HG02642 (cell line): Measurements from ENCODE around the gene SPCS3.
A peak's percentile ranks its signal among the peaks of the same experiment; 100 is the strongest.
"Not testable (repeated sequence)": the region's sequence is repeated elsewhere in the genome, so short reads cannot be mapped to it uniquely, and the experiment has no call there.

ENCODE experiments used
- ATAC-seq: cut with Tn5 transposase; IDR thresholded peaks from one replicate; pipeline ENCODE4 v1.9.1; 2021; ENCODE audit warnings: mild to moderate bottlenecking; ENCODE audit not compliant: unreplicated experiment, poor library complexity

Gene SPCS3

DNA sequence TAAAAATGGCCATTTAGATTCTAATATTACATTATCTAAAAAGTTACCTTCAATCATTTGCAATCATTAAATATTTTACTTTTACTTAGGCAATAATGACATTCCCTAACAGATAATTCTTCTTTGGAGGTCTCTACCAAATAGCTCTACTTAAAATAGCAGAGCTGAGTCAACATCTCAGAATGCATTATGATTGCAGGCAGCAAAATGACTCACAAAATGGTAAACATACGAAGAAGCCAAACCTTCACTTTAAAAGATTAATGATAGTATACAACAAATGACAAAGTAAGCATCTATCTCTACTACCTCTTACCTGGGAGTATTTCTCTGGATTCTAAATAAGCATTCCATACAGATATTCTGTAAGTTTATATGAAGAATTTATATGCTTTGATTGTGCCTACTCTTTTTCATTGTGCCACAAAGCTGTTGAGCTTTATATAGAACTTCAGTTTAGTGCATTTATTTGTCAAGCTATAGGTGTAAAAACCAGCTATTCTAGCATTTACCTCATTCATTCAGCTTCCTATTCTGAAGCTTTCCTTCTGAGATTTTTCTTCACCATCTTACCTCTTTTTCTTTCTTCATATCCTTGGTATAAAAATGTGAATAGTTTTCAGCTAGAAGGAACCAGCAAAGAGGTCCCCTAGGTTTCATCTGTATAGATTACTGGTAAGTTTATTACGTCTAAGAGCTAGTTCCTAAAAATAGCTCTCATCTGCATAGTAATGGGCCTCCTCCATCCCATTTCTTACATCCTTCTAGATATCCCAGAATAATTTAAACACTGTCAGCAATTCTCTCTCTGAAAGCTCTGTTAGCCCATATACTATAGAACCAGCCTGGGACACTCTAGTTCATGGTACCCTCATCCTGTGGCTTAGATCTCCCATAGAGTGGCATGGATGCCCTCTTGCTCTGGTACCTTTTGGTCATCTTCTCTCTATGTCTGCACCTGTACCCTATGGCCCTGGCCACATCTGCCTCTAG, 17.2 kb upstream of the SPCS3 start:
- ATAC-seq = no peak

- no peak for ATAC-seq
Measured at GRCh38 chr4:176303938-176304337, 15.8 kb upstream of the SPCS3 start.

DNA sequence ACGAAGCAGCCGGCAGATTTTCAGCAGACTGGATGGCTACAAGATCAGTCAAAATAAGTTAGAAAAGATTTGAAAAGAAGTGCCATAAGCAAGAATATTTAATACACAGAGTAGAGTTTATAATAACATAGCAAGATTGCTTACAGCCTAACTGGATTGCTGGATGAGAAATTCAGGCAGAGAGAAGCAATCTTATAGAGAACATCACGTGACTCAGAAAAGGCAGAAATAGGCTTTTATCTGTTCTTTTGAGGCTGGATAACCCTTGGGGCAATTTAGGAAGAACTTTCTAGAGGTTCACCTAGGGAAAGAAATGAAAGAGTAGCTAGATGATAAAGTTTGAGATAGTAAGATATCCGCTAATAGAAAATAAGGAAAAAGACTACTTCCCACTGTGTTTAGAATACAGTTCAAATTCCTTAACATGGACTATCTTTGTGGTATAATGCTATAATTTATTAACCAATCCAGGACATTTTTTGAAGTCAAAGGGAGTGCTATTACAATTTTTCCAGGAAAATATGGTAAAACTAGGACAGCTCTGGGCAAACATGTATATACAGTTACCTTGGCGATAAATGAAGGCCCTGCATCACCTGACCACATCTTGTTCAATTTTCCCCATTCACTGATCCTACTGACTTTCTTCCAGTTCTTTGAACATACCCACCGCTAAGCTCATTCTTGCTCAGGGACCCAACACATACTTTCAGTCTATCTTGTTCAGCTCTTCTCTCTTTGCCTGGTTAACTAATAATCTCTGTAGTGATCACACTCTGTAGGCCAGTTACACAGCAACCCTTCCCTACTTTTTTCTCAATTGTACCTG, 12.7 kb upstream of the SPCS3 start:
- ATAC-seq = no peak

DNA sequence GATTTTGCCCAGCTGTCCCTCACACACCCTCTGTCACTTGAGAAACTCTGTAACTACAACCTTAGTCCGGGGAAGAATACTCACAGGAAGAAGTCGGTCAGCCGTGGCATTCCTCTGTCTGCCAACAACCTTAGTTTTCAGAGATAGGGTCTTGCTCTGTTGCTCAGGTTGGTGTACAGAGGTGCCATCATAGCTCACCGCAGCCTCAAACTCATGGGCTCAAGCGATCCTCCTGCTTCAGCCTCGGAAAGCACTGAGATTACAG, 12.2 kb upstream of the SPCS3 start:
- ATAC-seq = no peak

DNA sequence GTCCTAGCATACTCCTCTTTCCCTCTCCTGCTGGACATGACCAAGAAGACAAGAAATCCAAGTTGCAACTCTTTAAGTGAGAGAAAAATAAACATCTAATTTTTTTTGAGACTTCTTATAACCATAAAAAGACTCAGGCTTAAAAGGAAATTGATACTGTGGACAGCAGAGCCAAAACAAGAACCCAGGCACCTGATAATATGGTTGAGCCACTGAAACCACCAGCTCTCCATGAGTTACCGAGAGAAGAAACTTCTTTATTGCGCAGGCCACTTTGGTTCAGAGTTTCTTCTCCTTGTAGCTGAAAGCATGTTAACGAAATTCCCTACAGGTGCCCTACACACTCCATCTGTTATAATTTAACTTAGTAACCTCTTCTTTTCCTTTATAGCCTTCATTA, 11.3 kb upstream of the SPCS3 start:
- peak; percentile 51 for ATAC-seq

GRCh38 chr4:176309046-176309445, 10.7 kb upstream of the SPCS3 start:
- ATAC-seq = peak; percentile 99

DNA sequence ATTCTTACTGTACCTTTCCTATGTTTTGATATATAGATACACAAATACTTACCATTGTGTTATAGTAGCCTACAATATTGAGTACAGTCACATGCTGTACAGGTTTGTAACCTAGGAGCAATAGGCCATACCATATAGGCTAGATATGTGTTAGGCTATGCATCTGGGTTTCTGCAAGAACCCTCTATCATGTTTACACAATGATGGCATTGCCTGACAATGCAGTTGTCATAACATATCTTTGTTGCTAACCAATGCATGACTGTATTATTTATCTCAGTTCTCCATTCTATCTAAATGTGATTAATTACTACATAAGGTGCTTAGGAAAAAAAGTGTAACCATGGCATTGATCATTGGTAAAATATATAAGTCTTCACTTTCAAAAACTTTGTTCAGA, 10.0 kb upstream of the SPCS3 start:
- no peak for ATAC-seq

DNA sequence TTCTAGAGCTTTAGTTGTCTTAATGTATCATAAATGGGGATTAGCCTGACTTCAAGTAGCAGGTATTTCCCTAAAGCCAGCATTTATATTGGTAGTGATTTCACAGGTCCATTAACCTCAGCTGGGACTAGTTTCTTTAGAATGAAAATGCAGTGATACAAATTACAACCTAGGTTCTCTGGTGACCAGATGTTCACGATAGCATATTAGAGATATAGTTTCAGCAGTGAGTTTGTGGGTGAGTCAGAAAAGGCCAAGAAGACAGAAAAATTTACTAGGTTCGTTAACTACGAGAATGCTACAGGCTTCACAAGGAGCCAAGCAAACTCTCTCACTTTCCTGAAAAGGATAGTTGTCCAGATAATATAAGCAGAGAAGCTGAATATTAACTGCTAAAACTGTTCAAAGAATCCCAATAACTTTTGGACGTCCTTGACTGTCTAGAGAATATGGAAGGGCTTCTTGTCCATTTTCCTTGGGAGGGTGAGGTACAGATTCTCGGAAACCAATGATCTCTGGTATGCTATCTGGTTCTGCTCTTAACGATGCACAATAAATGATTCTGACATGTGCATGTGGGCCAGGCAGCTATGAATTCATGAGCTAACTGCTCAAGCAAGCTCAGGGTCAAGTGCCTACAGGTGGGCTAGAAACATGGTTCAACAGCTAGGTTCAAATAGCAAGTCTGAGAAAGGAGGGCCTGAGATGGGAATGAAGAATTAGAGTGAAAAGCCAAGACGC, 6.0 kb upstream of the SPCS3 start:
- ATAC-seq = no peak

DNA sequence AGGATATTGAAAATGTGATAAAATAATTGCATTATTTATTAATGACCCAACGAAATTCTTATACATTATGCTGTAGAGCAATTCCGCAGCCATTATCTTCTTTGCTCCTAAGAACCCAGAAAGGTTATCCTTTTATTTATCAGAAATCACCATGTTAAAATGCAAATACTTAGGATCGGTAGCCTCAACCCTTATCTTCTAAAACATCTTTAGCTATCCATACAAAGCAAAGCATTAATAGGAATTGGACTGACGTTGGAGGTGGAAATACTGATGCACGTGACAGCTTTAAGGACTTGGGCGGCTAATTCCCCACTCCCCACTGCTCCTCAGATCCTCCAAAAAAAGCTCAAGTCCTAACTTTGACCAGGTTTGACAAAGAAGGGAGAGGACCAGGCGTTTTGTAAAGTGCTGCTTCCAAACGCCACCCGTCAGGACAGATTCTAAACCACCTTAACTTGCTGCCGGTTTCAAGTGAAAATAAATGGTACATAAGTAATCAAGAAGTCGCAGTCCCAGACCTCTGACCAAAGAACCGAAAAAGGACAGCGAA, 539 bp upstream of the SPCS3 start:
- ATAC-seq = no peak

GRCh38 chr4:176320340-176320975, 692 bp downstream of the SPCS3 start:
- peak; percentile 82 for ATAC-seq

- ATAC-seq = no peak
Measured at GRCh38 chr4:176320976-176321361, 1.2 kb downstream of the SPCS3 start.

GRCh38 chr4:176321589-176321988, 1.8 kb downstream of the SPCS3 start:
- no peak for ATAC-seq

- no peak for ATAC-seq
Measured at GRCh38 chr4:176323511-176324160, 3.9 kb downstream of the SPCS3 start.

GRCh38 chr4:176324876-176325275, 5.1 kb downstream of the SPCS3 start:
- ATAC-seq = not testable (repeated sequence)

DNA sequence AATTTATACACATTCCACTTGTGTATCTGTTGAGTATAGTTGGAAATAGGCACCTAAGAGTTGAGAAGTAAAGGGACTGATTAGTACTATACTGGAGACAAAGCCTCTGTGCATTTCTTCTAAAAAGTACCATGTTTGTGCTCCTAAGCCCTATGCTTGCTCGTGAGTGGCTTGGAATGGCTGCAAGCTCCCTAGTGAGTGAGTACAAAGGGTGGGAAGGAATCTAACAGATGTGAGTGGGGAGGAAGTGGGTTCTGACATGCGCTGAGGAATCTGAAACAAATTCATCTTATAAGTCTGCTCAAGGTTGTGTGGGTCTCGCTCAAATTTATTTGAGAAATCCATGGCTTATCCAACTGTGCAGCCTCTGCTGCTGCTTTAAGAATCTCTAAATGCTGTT, 13.3 kb downstream of the SPCS3 start:
- no peak for ATAC-seq

GRCh38 chr4:176334066-176334465, 14.3 kb downstream of the SPCS3 start:
- ATAC-seq = no peak

DNA sequence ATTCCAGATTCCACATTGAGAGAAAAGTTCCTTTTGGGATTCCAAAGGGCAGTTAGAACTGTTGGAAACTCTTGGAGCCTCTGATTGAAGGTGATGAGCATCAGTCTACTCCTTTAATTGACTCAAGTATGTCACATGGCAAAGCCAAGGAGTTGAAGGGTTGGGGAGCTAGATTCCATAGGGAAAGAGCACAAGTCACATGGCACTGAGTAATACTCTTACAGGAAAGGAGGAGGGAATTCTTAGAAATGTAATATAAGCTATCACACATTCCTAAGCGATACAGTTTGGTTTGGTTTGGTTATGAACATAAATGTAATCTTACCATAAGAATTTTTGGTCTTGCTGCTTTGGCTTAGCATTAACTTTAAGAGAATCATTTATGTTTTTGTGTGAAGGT, 15.7 kb downstream of the SPCS3 start:
- ATAC-seq = no peak

DNA sequence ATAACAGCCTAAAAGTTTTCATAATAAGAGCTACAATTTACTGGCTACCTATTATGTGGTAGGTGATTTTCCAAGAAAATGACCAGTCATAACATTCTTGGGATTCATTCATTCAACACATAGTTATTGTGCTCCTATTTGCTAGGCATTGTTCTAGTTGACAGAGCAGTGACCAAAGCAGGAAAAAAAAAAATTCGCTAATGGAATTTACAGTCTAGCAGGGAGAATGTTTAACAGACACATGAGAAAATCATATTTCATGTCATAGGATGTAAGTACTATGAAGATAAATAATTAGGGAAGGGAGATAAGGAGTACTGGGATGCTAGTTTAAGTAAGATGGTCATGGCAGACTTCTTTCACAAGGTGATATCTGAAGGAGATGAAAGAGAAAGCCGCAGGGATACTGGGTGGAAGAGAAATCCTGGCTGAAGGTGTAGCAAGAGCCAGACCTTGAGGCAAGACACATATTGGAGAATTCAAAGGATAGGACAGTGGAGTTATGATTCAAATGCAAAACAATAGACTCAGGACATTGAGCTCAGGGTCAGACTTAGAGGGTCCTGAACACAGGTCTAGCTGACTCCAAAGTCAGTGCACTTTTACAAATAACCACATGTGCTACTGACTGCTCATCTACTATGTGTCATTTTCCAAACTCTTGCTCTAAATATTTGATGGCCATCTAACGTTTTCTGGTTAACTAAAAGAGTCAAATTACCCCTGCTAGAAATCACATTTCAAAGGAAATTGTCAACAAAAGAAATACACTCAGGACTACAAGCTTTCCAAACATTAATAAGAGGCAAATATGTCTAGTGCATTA, 20.4 kb downstream of the SPCS3 start:
- no peak for ATAC-seq
